Testis (tissue), 2 donors: ENCODE data around the gene UBXN10.

Experiments used
- POLR2A ChIP-seq: fragments of 450-650 bp; IDR thresholded peaks from one replicate; pipeline ENCODE4 v1.6.1; 2017; ENCODE audit warnings: antibody characterized with exemption, mild to moderate bottlenecking, moderate library complexity
- TF ChIP-seq, protein P1 (sequence below), 3 experiments: fragments of 450-650 bp in 2 of 3; fragments of 200-600 bp in 1 of 3; sonication (generic) in 1 of 3; IDR thresholded peaks; one replicate each; pipeline ENCODE4 v1.5.1; 2016 to 2019; ENCODE audit warnings: antibody characterized with exemption in 3 of 3, mild to moderate bottlenecking in 2 of 3, moderate library complexity in 1 of 3

DNA sequence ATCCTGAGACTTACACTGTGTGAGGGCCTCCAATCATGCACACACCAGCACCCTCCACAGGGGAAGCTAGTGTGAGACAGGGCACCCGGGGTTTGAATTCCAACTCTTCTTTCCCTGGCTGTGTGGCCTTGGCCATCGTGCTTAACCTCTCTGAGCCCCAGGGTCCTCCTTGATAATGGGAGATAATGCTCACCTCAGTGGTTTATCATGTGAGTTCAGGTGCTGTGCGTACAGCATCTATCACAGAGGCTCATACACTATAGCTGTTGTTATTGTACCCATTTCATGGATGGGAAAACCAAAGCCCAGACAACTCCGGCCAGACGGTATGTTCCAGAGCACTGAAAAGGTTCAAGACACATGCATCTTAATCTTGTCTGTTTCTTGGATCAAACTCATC lies 16.0 kb upstream of the UBXN10 start:
- TF ChIP-seq, protein P1, sequence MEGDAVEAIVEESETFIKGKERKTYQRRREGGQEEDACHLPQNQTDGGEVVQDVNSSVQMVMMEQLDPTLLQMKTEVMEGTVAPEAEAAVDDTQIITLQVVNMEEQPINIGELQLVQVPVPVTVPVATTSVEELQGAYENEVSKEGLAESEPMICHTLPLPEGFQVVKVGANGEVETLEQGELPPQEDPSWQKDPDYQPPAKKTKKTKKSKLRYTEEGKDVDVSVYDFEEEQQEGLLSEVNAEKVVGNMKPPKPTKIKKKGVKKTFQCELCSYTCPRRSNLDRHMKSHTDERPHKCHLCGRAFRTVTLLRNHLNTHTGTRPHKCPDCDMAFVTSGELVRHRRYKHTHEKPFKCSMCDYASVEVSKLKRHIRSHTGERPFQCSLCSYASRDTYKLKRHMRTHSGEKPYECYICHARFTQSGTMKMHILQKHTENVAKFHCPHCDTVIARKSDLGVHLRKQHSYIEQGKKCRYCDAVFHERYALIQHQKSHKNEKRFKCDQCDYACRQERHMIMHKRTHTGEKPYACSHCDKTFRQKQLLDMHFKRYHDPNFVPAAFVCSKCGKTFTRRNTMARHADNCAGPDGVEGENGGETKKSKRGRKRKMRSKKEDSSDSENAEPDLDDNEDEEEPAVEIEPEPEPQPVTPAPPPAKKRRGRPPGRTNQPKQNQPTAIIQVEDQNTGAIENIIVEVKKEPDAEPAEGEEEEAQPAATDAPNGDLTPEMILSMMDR (IDR thresholded peaks at IDR 0.05), result no peak
- no peak for TF ChIP-seq POLR2A
